Measurements from ENCODE around the gene LSP1.

LSP1 gene

DNA sequence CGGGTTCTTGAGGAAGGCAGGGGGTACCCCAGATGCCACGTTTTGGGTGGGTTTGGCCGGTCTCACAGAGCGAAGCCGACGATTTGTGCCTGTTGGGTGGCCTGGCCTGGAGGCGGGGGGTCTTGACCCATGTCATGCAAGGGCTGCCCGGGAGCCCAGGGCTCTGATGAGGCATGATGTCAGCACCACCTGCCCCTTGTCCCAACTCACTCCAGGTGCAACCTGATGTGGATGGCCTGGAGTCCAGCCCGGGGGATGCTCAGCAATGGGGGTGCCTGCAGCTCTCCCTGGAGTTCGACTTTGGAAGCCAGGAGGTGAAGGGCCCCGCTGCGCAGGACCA lies 17.2 kb upstream of the LSP1 start:
- TF ChIP-seq ZFX (IDR thresholded peaks at IDR 0.05), result no peak
- TF ChIP-seq, protein P1, sequence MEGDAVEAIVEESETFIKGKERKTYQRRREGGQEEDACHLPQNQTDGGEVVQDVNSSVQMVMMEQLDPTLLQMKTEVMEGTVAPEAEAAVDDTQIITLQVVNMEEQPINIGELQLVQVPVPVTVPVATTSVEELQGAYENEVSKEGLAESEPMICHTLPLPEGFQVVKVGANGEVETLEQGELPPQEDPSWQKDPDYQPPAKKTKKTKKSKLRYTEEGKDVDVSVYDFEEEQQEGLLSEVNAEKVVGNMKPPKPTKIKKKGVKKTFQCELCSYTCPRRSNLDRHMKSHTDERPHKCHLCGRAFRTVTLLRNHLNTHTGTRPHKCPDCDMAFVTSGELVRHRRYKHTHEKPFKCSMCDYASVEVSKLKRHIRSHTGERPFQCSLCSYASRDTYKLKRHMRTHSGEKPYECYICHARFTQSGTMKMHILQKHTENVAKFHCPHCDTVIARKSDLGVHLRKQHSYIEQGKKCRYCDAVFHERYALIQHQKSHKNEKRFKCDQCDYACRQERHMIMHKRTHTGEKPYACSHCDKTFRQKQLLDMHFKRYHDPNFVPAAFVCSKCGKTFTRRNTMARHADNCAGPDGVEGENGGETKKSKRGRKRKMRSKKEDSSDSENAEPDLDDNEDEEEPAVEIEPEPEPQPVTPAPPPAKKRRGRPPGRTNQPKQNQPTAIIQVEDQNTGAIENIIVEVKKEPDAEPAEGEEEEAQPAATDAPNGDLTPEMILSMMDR (conservative IDR thresholded peaks at IDR 0.05), result no peak
- no peak overlapping the region for H3K27ac ChIP-seq

DNA sequence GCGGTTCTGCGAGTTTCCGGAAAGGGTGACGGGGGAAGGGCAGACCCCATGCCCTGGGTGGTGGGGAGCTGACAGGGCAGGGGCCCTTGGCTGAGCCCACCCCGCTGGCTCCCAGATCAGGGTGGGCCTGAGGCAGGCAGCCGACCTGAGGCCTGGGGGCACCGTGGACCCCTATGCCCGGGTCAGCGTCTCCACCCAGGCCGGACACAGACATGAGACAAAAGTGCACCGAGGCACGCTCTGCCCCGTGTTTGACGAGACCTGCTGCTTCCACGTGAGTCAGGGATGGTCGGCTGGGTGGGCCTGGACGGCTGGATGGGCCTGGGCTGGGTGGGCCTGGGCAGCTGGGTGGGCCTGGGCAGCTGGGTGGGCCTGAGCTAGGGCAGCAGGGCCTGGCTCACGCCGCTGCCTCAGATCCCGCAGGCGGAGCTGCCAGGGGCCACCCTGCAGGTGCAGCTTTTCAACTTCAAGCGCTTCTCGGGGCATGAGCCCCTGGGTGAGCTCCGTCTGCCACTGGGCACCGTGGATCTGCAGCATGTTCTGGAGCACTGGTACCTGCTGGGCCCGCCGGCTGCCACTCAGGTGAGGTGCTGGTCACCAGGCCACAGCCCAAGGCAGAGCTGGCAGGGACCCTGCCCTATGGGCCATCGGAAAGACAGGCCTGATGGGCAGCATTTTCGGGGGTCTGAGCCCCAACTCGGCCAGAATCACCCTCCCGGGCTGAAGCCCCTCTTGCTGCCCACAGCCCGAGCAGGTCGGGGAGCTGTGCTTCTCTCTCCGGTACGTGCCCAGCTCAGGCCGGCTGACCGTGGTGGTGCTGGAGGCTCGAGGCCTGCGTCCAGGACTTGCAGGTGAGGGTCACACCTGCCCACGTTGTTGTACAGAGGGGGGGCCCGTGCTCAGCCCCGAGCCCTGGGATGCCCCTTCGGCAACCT lies 16.6 kb upstream of the LSP1 start:
- no peak for TF ChIP-seq ZFX (IDR thresholded peaks at IDR 0.05)
- TF ChIP-seq, protein P1 (conservative IDR thresholded peaks at IDR 0.05), result no peak
- no peak overlapping the region for H3K27ac ChIP-seq

DNA sequence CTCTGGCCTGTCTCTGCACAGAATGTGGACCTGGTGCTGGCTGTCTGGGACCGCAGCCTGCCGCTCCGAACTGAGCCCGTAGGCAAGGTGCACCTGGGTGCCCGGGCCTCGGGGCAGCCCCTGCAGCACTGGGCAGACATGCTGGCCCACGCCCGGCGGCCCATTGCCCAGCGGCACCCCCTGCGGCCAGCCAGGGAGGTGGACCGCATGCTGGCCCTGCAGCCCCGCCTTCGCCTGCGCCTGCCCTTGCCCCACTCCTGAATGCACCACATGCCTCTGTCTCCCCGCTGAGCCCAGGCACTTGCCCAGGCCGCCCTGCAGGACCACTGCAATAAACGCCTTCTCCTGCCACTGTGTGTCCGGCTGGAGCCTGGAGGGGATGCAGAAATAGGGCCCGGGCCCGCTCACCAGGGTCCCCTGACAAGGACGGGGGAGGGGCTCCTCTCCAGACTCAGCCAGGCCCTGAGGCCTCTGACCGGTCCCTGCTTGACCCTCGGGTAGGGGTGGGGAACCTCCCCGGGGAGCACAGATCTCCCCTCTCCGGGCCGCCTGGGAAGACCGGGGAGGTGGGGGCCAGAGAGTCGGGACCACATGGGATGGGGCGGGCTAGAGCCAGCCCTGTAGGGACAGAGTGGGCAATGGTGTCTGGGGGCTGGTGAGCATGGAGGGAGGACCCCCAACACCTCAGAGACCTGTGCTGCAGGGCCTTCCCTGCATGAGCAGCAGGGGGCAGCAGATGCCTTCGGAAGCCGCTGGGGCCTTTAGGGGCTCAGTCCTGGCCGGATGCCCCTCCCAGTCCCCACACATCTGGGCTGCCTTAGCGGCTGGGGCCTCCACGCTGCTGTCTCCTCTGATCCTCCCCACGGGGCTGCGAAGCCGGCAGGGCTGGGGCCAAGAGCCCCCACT lies 15.5 kb upstream of the LSP1 start:
- no peak for TF ChIP-seq ZFX (IDR thresholded peaks at IDR 0.05)
- TF ChIP-seq, protein P1 (conservative IDR thresholded peaks at IDR 0.05), result peak; percentile 85

DNA sequence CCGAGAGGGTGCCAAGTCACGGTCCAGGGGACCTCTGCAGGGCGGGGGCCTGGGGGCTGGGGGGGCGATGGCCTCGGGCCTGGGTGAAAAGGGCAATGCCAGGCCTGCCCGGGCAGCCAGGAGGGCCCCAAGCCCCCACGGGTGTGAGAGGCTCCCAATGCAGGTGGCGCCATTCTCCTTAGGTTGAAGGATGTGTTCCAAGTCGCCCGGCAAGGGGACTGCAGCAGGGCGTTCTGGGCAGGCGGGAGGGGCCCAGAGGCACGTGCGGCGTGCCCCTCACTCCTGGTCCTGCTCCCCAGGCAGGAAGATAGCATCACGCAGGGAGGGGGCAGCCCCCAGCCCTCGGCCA lies 14.8 kb upstream of the LSP1 start:
- no peak for TF ChIP-seq ZFX (IDR thresholded peaks at IDR 0.05)
- TF ChIP-seq, protein P1 (conservative IDR thresholded peaks at IDR 0.05), result peak; percentile 58; the same call in 1 of the 2 replicates
- H3K27ac ChIP-seq, result no peak overlapping the region

More for the DNA sequence above, 15.5 kb upstream of the LSP1 start:
- no peak overlapping the region for H3K27ac ChIP-seq

DNA sequence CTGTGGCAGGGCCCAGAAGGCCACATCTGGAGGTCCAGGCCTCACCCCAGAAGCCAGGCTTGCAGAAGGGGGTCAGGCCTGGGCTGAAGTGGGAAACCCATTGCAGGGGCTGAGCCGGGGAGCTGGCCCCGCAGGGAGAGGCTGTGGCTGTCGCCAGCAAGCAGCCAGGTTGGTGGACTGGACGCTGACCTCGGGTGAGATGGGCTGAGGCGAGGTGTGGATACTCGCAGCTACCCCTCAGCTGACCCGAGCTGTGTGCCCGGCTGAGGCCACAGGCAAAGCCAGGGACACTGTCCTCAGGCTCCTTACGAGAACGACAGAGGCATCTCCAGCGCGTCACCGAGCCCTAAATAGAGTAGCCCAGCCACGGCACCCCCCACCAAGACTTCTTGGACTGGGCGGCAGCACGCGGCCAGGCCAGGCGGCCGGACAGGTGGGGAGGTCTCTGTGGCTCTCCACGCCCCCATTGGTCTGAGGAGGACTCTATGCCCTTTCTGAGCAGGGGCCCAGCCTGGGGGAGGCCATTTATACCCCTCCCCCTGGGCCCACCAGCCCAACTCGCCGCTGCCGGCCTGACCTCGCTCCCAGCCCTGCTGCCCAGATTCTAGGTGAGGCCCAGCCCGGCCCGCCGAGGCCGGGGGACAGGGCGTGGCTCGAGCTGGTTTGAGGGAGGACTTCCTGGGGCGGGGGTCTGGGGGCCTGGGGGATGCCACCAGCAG lies 14.3 kb upstream of the LSP1 start, which contains the start of gene TNNI2:
Gene TNNI2, plus strand, starts transcription at position 556 of the 719 bp plus-strand sequence. CDS start 716 bp downstream, outside the sequence.
- no peak for TF ChIP-seq ZFX (IDR thresholded peaks at IDR 0.05)
- TF ChIP-seq, protein P1 (conservative IDR thresholded peaks at IDR 0.05), result no peak
- no peak within 1 kb of the TSS for H3K27ac ChIP-seq

DNA sequence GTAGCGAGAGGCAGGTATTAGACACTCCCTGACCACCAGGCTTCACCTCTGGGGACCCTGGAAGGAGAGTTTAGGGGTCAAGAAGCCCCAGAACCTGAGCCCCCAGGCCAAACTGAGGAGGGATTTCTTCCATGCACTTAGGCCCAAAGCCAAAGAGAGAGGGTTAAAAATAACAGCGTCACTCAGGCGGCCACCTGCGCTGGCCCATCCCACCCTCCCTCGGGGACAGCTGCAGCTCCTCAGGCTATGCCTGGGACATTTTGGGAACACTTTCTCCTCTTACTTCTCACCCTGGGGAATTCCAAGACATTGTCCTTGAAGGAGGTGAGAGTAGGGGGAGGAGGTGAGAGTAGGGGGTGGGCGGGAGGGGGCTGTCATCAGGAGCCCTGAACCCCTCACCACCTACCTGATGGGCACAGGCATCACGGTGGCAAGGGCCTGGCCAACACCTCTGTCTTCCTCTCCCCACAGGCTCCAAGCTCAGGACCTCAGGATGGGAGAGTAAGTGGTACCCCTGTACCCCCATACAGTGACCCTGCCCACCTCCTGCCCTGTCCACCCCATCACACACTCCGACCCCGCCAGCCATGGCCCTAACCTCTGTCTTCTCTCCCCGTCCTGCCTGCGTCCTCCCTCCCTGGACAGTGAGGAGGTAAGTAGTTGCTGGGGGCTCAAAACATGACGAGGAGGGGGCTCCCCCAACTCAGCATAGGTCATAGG lies 13.5 kb upstream of the LSP1 start:
- TF ChIP-seq, protein P1 (conservative IDR thresholded peaks at IDR 0.05), result no peak
- TF ChIP-seq ZFX (IDR thresholded peaks at IDR 0.05), result no peak
- no peak overlapping the region for H3K27ac ChIP-seq
